Smooth muscle cell (in vitro differentiated cells): ENCODE measurements around the gene SGSM2. TPM values are rescaled to one million over a fixed set of nuclear protein-coding genes. Genes with fewer than 3 reads are reported as not detected.
A peak's percentile ranks its signal among the peaks of the same experiment; 100 is the strongest.

ENCODE experiments used
- DNase-seq: peaks from one replicate; lab custom pipeline; 2025; ENCODE audit not compliant: unreplicated experiment; lab: John Stamatoyannopoulos, UW
- H2AFZ ChIP-seq: fragments of 200-600 bp; sonication (generic); 2 replicates; pipeline ENCODE4 v1.6.0; 2016; ENCODE audit warnings: antibody characterized with exemption, low read depth, mild to moderate bottlenecking
- H3F3A ChIP-seq: fragments of 200-600 bp; sonication (generic); 2 replicates; pipeline ENCODE4 v1.6.0; 2017; ENCODE audit warnings: antibody characterized with exemption, low read depth
- H3K27ac ChIP-seq: fragments of 200-600 bp; sonication (generic); 2 replicates; pipeline ENCODE4 v1.5.1; 2016; ENCODE audit warnings: low read depth, mild to moderate bottlenecking
- H3K27me3 ChIP-seq: fragments of 200-600 bp; sonication (generic); 2 replicates; pipeline ENCODE4 v1.6.1; 2016; ENCODE audit warnings: low read depth, mild to moderate bottlenecking
- H3K36me3 ChIP-seq: fragments of 200-600 bp; sonication (generic); 2 replicates; pipeline ENCODE4 v1.5.1; 2016; ENCODE audit warnings: low read depth
- H3K4me1 ChIP-seq: fragments of 200-600 bp; sonication (generic); 2 replicates; pipeline ENCODE4 v1.5.1; 2016; ENCODE audit warnings: low read depth
- H3K4me2 ChIP-seq: fragments of 200-600 bp; sonication (generic); 2 replicates; pipeline ENCODE4 v1.6.0; 2016; ENCODE audit warnings: mild to moderate bottlenecking
- H3K4me3 ChIP-seq: fragments of 200-600 bp; sonication (generic); 2 replicates; pipeline ENCODE4 v1.5.1; 2016; ENCODE audit warnings: mild to moderate bottlenecking
- H3K79me2 ChIP-seq: fragments of 200-600 bp; sonication (generic); 2 replicates; pipeline ENCODE4 v1.6.0; 2016; ENCODE audit warnings: low read depth, mild to moderate bottlenecking
- H3K9ac ChIP-seq: fragments of 200-600 bp; sonication (generic); 2 replicates; pipeline ENCODE4 v1.6.0; 2016; ENCODE audit warnings: low read depth
- H3K9me3 ChIP-seq: fragments of 200-600 bp; sonication (generic); replicated peaks from 2 replicates; pipeline ENCODE4 v1.5.1; 2016; ENCODE audit warnings: low read depth
- H4K20me1 ChIP-seq: fragments of 200-600 bp; sonication (generic); 2 replicates; pipeline ENCODE4 v1.6.0; 2016; ENCODE audit warnings: low read depth
- WGBS: methylation state at CpG from one replicate; pipeline ENCODE4 v1.1.7; 2016; ENCODE audit warnings: low lambda C conversion rate; 5-methylcytosine and 5-hydroxymethylcytosine counted together
- polyA plus RNA-seq: library from polyadenylated mRNA; unstranded; fragments of >200 nt; fragmentation: Nextera tagmentation; extraction: Ambion mirVana; gene quantifications from 2 replicates; pipeline ENCODE4 v1.2.1, GENCODE V29; 2016
- total RNA-seq: library from RNA; depleted of rRNA; stranded (reverse); fragments of >200 nt; gene quantifications from 2 replicates; pipeline ENCODE4 v1.2.3, GENCODE V29; 2014
- TF ChIP-seq, protein P1 (sequence below): fragments of 200-600 bp; sonication (generic); IDR thresholded peaks from 2 replicates; pipeline ENCODE4 v1.5.1; 2017; ENCODE audit warnings: borderline replicate concordance, mild to moderate bottlenecking, antibody characterized with exemption; ENCODE audit not compliant: insufficient read depth, poor library complexity, severe bottlenecking

The SGSM2 gene
- total and polyA plus RNA-seq, 2 experiments from 2014 or later = 20.8 to 26.9 TPM

DNA sequence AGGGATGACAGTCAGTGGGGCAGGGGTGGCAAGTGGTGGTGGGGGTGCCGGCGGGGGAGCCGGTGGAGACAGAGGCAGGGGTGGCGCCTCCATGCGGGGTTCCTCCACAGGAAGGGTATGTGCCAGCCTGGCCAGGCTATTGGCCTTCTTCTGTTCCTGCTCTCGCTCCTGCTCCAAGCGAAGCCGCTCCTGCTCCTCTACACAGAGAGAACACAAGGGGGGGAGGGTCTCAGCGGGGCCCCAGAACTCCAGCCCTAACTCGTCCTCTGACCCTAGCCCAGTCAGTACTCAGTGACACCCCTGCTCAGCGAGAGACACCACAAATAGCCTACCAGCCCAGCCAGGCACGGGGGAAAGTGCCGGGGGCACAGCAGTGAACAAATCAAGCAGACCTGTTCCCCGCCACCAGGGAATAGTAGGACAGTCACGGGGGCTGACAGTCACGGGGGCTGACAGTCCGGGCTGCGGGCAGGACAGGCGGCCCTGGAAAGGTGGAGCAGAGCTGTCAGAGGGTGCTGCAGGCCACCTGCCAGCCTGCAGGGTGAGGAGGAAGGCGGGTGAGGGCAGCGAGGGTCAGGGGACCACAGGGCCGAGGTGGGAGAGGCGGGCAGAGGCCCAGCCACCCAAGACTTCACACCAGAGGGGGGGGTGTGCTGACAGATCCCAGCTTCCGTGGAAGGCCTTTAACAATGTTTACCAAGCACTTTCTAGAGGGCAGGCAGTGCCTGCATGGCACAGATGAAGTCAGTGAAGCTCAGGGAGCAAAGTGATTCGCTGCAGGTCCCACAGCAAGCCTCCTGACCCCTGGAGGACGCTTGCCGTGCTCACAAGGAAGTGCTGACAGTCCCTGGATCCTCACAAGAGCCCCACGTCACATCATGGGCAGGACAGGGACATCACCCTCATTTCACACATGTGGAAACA, 58.2 kb downstream of the SGSM2 start:
- Histone ChIP-seq H3K79me2 (peaks cover 55% of the 10 kb centered on the region), H4K20me1 (peaks cover 47% of the 10 kb centered on the region), H2AFZ (no peak overlapping the region), H3K4me1 (peaks cover 45% of the 10 kb centered on the region), H3K4me3 (peak overlapping the region; percentile 38), H3K27ac (peak overlapping the region; percentile 99), H3K9ac (no peak overlapping the region), H3K27me3 (no peaks in the 10 kb centered on the region), H3K36me3 (no peaks in the 10 kb centered on the region), H3K9me3 (no peaks in the 10 kb centered on the region), H3F3A (peaks cover 55% of the 10 kb centered on the region), H3K4me2 (peak overlapping the region; percentile 98)
- WGBS = 70% methylated on average over 22 of the region's 28 CpGs
- peak; percentile 23 for DNase-seq
- TF ChIP-seq, protein P1, sequence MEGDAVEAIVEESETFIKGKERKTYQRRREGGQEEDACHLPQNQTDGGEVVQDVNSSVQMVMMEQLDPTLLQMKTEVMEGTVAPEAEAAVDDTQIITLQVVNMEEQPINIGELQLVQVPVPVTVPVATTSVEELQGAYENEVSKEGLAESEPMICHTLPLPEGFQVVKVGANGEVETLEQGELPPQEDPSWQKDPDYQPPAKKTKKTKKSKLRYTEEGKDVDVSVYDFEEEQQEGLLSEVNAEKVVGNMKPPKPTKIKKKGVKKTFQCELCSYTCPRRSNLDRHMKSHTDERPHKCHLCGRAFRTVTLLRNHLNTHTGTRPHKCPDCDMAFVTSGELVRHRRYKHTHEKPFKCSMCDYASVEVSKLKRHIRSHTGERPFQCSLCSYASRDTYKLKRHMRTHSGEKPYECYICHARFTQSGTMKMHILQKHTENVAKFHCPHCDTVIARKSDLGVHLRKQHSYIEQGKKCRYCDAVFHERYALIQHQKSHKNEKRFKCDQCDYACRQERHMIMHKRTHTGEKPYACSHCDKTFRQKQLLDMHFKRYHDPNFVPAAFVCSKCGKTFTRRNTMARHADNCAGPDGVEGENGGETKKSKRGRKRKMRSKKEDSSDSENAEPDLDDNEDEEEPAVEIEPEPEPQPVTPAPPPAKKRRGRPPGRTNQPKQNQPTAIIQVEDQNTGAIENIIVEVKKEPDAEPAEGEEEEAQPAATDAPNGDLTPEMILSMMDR = no peak

DNA sequence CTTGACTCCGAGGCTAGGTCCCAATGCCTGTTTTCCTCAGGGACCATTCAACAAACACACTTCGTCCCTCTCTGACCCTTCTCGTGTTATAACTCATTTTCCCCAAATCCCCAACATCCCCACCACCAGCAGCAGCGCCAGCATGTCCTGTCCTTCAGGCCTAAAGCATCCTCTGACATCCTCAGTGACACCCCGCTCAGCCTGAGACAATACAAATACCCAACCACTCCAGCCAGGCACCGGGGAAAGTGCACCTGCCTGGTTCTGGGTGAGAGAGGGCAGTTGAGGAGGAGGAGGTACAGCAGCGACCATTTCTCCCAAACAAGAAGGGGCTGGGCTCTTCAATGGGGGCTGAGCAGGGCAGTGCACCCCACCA, 58.9 kb downstream of the SGSM2 start:
- Histone ChIP-seq H4K20me1 (peaks cover 40% of the 10 kb centered on the region), H2AFZ (no peak overlapping the region), H3K79me2 (peaks cover 48% of the 10 kb centered on the region), H3K4me1 (peaks cover 45% of the 10 kb centered on the region), H3F3A (peaks cover 50% of the 10 kb centered on the region), H3K4me3 (peak overlapping the region; percentile 38), H3K4me2 (peak overlapping the region; percentile 98), H3K27ac (peak overlapping the region; percentile 99), H3K36me3 (no peaks in the 10 kb centered on the region), H3K27me3 (no peaks in the 10 kb centered on the region), H3K9ac (peak overlapping the region; percentile 76), H3K9me3 (no peaks in the 10 kb centered on the region)
- no peak for DNase-seq
- TF ChIP-seq, protein P1 = no peak
- 59% methylated on average over 7 of the region's 7 CpGs for WGBS

DNA sequence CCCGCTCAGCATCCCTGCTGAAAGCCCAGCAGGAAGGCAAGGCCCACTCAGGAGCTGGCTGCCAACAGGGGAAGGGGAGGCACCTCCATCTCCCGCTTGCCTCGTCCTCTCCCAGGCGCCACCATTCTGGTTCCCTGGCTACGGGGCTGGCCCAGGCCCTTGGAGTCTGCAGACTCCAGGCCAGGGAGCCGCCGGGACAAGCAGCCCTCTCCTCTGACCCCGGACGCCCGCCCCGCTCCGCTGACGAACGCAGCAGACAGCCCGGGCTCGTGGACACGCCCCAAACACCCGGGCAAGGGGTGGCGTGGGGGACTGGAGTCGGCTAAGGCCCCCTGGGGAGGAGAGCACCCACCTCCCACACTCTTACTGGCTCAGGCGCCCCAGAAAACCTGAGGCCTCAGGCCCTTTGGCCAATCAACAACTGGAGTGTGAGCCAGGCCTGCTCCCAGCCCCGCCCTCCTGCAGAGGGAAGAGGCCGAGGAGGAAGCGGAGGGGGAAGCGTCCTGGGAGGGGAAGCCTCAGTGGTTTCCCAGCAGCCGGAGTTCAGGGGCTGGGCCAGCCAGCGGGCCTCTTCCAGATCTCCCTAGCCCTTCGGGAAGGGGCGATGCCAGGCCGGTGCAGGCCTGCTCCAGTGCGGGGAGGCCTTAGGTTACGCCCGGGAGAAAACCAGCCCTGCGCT, 59.4 kb downstream of the SGSM2 start:
- Histone ChIP-seq H2AFZ (no peak overlapping the region), H3K9me3 (no peaks in the 10 kb centered on the region), H3K27ac (peak overlapping the region; percentile 99), H3K27me3 (no peaks in the 10 kb centered on the region), H3K4me2 (peak overlapping the region; percentile 98), H3K79me2 (peaks cover 43% of the 10 kb centered on the region), H4K20me1 (peaks cover 35% of the 10 kb centered on the region), H3K36me3 (no peaks in the 10 kb centered on the region), H3F3A (peaks cover 45% of the 10 kb centered on the region), H3K4me1 (peaks cover 44% of the 10 kb centered on the region), H3K4me3 (peak overlapping the region; percentile 38), H3K9ac (peak overlapping the region; percentile 76)
- TF ChIP-seq, protein P1 = no peak
- DNase-seq = peak; percentile 87
- WGBS = 6% methylated on average over 34 of the region's 34 CpGs
